ENCODE data around the gene NCOR2.

NCOR2 gene

GRCh38 chr12:124527861-124528561 lies 39.4 kb downstream of the NCOR2 start:
- no peak for DNase-seq (ENCODE audit: low read depth in 2 of 2)

- DNase-seq (ENCODE audit: low read depth in 2 of 2) = no peak
Measured at GRCh38 chr12:124525927-124526692, 41.3 kb downstream of the NCOR2 start.

DNA sequence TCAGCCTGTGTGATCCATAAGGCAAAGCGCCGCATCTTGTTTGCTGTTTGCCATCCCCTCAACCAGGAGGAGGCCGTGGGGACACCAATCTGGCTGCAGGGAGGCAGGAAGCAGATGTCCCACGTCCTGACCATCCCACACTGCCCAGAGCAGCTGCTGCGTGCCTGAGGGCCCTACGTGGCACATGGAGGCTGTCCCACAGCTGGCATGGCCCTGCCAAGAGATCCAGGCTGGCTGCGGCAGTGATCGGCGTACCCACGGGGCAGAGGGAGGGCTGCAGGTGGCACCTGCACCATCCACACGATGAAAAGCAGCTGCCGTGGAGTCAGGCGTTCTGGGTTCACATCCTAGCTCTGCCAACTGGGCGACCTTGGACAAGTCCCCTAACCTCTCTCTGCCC lies 42.0 kb downstream of the NCOR2 start:
- no peak for DNase-seq (ENCODE audit: low read depth in 2 of 2)

DNA sequence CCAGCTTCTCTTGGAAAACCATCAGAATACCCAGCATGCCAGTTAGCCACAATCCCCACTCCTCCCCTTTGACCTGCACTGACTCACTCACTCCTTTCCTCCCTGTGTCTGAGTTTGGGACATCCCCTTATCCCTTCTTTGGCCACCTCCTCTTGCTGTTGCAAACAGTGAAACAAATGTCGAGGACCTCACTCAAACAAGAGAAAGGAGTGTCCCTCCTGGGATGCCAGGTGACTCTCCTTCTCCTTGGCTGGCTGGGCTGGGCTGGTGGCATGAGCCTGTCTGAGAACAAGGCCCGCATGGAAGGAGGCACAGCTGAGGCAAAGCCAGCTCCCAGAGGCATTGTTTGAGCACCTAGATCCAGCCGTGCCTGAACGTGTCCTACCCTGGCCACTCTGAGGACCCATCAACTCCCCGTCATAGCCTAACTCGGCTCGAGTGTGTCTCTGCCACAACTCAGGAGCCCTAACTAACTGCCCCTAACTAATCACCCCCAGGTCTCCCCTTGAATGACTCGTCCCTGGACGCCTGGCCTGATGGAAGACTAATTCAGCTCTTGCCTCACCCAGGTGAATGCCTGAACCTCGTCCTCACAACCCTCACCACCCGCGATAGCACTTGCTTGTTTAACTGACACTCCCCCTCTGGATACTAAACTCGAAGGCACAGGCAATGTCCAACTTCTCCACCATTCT lies 43.0 kb downstream of the NCOR2 start:
- peak in 1 of 2 experiments; percentile 42 for DNase-seq (ENCODE audit: low read depth in 2 of 2)

GRCh38 chr12:124523071-124523470 lies 44.3 kb downstream of the NCOR2 start:
- no peak for DNase-seq (ENCODE audit: low read depth in 2 of 2)

- DNase-seq (ENCODE audit: low read depth in 2 of 2) = no peak
Measured at GRCh38 chr12:124520907-124521306, 46.5 kb downstream of the NCOR2 start.

GRCh38 chr12:124520265-124520701 lies 47.1 kb downstream of the NCOR2 start:
- DNase-seq (ENCODE audit: low read depth in 2 of 2) = no peak

- no peak for DNase-seq (ENCODE audit: low read depth in 2 of 2)
Measured at GRCh38 chr12:124519746-124520145, 47.7 kb downstream of the NCOR2 start.

- peak; percentile 99 for DNase-seq (ENCODE audit: low read depth in 2 of 2)
Measured at GRCh38 chr12:124518051-124518932, 49.1 kb downstream of the NCOR2 start.
